Activated CD8-positive, alpha-beta memory T cell treated with anti-CD3 and anti-CD28 coated beads, Interleukin-2, amount 50 U/mL, for 24 hours (primary cell): ENCODE results near the gene CCDC92.
A peak's percentile ranks its signal among the peaks of the same experiment; 100 is the strongest.

Experiments used
- DNase-seq: peaks from one replicate; pipeline ENCODE4 v3.0.0-alpha.2; 2020; ENCODE audit errors: extremely low read depth

CCDC92 gene

DNA sequence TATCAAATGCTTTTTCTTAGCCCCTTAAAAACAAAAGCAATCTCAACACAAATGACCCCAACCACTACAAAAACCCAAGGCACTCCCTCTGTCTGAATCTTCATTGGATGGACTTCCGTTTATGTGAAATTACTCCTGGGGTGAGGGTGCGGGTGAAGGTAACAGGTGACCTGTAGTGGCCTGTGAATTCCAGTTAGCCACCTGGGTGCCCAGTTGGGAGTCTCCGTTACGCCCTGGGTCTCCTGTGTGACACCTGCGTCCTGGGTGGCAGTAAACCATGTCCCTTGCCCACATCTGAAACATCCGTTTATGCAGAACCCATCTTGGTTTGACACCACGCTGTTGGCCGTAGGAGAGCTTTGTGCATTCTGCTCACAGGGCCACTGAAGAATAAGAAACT, 62.6 kb downstream of the CCDC92 start:
- no peak for DNase-seq

DNA sequence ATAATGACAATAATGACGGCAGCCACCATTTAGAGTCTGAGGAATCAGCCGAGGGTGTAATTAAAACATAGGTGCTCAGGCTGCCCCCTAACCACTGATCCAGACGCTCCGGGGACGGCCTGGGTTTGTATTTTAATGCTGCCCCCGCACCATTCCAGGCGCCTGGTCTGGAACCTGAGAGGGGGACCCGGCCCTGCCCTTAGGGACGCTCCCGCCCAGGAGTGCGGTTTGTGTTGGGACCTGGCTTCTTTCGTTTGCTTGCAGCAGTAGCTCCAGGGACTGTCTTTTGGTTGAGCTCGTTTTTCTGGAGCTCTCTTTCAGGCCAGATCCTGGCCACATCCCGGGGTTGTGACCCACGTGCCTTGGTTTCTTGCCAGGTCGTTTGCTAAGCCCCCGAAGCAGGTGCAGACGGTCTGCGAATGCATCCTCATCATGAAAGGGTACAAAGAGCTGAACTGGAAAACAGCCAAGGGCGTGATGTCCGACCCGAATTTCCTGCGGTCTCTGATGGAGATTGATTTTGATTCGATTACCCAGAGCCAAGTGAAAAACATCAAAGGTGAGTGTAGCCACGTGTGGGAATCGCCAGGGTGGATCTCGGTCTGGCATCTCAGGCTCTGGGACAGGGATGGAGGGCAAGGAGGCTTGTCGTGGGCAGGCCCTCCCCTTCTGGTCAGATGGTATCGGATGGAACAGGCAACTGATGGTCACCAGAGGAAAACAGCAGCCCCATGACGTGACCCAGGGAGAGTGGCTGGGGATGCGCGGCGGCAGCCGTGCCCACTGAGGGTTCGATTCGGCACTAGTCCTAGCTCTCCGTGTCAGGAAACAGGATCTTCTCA, 63.5 kb downstream of the CCDC92 start:
- DNase-seq: no peak

DNA sequence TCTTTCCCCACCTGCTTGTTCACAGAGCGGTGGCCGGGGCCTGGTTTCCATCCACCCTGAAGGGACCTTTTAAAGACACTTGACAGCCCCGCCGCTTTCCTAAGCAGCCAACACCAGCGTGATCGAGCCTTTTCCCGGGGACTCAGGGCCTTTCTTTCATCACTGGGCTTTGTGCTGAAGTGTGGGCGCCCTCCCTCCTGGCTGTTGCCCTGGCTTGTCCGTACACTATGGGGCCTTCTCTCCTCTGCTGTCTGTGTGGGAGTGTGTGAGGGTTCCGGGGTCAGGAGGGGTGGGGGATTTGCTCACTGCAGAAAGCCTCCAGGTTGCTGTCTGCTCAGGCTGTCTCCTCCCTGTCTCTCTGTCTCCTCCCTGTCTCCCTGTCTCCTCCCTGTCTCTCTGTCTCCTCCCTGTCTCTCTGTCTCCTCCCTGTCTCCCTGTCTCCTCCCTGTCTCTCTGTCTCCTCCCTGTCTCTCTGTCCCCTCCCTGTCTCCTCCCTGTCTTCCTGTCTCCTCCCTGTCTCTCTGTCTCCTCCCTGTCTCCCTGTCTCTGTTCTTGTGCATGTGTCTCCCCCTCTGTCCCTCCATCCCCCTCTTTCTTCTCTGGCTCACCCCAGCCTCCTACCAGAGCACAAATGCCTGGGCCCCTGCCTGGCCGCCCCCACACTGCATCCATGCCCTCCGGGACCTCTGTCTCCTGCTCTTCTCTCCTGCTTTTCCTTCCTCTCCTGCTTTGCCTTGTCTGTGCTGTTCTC, 64.7 kb downstream of the CCDC92 start:
- no peak for DNase-seq

DNA sequence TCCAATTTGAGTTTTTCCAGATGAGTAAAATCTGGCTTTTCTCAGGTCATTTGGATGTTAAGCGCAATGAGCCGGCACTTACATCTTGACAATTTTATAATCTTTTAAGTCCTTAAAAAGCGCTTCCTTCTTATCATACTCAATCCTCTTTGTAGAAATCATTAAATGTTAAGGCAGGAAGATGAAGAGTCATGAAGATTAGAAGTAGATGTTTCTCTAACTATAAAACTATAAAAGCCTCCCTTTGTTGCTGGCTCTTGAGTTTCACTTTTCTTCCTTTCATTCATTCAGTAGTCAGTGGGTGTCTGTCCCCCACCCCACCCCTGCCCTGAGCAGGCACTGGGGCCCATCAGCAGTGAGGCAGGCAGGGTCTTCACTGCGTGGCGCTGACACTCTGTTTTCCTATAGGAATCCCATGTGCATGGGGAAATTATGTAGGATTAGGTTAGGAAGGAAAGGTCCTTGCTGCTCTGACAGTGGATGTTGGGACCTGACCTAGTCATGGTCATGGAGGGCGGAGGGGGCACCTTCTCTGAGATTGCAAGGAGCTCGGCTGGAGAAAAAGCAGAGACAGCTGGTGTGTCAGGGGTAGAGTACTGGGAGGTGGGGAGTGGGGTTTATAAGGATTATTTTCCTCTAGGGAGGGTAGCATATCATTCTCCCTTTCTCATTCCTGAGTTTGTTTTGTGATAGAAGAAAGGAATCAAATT, 65.8 kb downstream of the CCDC92 start:
- no peak for DNase-seq

DNA sequence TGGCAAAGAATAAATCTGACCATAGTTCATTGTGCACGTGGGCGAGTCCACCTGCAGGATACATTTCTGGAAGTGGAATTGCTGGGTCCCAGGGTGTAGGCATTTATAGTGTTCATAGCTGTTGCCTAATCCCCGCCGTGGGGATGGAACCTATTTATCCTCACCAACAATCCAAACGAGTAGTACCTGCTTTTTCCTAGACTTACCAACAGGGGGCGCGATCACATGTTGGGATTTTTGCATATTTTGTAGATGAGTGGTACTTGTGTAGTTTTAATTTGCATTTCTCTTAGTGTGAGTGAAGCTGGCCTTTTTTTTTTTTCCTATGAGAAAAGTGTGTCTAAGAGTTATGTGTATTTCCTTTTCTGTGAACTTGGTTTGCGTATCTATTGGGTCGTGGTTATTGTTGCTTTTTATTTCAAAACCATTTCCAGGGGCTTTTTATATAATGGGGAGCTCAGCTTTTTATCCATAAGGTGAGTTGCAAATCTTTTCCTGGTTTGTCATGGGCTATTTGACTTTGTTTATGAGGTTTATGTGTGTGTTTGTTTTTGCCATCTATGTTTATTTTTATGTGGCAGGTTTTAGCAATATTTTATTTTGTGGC, 67.2 kb downstream of the CCDC92 start:
- DNase-seq: peak; percentile 38

DNA sequence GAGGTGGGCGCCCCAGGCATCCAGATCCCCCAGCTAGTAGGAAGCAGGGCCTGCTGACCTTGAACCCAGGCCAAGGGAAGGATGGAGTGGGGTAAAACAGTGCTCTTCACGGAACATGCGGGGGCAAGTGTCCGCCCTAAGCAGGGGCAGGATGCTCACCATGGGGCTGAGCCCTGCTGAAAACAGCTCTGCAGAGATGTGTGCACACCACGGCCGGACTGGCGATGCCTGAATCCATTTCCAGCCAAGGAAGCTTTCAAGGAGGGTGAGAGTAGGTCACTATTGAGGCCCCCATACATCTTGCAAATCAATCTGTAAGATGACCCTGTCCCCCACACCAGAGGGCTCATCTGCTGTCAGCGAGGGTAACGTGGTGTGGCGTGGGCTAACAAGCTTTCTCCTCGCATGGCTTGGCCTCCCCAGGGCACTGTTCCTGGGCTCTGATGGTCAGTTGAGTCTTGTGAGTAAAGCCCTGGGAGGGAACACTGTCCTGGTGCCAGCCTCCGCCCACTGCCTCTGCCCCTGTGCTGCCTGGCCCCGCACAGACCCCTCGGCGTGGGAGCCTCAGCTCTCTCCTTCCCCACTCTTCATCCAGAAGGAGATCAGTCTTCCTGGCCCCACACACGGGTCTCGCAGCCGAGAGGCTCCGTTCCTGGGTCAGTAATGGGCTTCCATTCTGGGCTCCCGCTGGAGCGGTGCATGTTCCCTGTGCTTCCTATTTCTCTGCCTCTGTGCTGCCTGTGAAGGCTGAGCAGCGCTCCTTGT, 69.1 kb downstream of the CCDC92 start:
- DNase-seq: no peak

DNA sequence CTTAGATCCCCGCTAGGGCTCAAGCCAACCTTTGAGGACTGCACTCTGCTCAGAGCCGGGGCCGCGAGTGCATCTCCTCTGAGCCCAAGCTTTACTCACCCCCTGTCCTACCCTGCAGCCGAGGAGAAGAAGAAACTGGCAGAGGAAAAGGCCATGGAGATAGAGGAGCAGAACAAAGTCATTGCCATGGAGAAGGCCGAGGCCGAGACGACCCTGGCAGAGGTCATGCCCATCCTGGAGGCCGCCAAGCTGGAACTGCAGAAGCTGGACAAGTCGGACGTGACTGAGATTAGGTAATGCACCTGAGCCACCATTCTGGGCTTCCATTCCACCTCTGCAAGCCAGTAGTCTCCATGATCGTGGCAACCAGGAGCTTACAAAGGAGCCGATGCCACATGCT, 69.8 kb downstream of the CCDC92 start:
- DNase-seq: no peak

DNA sequence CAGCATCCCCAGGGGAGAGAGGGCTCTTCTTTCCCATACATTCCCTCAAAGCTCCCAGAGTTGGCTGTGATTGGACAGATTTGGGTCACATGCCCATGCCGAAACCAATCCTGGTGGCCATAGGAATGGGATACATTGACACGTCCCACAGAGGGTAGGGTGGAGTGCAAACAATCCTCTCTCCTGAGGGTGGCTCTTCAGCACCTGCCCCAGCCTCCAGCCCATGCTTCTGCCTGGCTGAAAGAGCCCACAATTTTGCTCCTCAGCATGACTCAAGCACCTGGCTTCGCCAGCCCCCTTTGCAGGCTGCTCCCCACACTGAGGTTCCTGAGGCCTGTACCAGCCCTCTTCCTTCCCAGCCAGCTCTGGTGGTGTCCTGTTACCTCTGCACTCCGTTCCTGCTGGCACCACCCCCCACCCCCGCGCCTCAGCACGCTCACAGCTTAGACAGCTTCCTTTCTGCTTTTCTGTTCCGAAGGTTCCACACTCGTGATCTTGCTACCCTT, 71.7 kb downstream of the CCDC92 start:
- no peak for DNase-seq

DNA sequence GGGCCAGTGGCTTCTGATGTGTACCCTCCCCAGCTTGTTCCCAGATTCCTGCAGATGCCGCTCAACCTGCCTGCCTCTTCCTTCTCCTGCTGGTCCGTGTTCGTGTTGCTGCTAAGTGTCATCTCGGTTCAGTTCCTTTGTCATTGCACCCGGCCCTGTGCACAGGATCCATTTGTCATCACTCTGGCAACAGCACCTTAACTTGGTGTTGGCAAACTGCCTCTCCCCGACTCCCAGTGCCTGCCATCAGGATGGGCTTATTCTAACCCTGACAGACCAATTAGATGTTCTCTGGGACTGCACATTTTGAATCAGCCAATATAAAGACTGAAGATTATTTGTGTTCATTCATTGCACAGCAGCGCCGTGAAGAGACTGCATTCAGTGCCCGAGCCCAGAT, 73.3 kb downstream of the CCDC92 start:
- no peak for DNase-seq

DNA sequence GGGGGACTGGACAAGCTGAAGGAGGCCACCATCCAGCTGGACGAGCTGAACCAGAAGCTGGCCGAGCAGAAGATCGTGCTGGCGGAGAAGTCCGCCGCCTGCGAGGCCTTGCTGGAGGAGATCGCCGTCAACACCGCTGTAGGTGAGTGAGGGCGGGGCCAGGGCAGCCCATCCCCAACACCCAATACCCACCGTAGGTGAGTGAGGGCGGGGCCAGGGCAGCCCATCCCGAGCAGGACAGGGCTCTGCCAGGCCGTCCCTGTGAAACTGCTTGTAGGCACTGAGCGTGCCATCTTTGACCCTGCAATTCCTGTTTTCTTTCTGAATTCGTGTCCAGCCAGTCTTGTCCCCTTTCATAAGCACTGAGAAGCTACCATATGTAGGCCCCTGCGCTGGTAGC, 74.0 kb downstream of the CCDC92 start:
- DNase-seq: no peak

DNA sequence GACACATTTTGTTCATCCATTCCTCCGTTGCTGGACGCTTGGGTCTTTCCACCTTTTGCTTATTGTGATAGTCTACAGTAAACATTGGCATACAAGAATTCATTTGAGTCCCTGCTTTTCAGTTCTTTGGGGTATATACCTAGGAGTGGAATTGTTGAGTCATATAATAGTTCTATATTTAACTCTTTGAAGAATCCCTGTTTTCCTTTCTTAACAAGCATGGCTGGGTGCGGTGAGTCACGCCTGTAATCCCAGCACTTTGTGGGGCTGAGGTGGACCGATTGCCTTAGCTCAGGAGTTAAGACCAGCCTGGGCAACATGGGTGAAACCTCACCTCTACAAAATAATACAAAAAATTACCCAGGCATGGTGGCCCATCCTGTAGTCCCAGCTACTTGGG, 75.4 kb downstream of the CCDC92 start:
- no peak for DNase-seq

DNA sequence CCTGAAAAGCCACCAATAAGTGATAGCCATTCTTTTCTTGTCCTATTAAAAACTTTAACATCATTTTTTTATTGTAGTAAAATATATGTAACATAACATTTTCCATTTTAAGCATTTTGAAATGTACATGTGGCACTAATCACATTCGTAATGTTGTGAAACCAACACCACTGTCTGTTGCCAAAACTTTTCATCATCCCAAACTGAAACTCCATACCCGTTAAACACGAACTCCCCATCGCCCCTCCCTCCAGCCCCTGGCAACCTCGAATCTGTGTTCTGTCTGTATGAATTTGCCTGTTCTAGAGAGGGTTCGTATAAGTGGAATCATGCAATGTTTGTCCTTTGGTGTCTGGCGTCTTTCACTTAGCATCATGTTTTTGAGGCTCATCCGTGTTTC, 75.9 kb downstream of the CCDC92 start:
- no peak for DNase-seq

DNA sequence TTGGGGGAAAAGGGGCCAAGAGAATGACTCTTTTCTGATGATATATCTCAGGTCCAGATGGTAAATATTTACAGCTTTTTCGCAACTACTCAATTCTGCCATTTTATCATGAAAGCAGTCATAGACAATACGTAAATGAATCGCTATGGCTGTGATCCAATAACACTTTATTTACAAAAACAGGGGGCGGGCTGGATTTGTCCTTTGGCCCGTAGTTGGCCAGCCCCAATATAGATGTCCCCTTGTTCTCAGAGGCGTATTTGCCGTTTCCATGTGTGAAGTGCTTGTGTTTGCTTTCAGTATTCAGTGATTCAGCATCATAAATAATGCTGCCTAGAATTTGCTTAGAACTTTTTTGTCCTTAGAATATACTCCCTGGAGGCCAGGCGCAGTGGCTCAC, 77.2 kb downstream of the CCDC92 start:
- no peak for DNase-seq

DNA sequence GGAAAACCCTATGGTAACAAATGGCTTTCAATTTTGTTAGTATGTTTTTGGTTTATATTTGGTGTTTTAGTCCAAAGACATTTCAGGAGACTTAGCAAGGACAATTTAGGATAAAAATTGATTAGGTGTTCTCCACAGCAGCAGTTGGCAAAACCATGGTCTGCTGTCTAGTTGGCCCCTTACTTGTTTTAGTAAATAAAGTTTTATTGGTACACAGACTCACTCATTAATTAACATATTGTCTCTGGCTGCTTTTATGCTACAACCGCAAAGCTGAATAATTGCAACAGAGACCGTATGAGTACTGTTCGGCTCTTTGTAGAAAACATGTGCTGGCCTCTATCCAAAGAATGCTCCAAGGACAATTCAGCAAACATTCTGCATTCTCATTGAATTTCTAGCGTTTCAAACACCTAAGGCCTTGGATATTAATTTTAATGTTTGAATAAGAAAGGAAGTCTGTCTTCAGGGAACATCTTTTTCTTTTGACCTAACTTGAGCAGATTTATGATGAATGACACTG, 77.7 kb downstream of the CCDC92 start:
- no peak for DNase-seq

DNA sequence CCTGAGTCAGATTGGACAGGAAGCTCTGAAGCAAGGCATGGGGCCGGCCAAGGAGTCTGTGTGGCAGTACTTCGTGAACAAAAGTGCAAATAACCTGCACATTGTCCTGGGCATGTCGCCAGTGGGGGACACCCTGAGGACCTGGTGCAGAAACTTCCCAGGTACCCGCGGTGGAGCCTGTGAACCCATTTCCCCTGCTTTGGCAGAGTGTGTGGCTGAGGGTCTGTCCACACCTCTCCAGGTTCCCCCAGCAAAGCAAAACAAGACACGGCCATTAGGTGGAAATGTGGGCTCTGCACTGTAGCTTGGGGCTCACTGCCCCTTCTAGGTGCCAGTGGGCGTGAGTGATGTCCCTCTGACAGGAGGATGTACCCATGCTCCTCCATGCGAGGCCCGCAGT, 79.4 kb downstream of the CCDC92 start:
- DNase-seq: no peak

DNA sequence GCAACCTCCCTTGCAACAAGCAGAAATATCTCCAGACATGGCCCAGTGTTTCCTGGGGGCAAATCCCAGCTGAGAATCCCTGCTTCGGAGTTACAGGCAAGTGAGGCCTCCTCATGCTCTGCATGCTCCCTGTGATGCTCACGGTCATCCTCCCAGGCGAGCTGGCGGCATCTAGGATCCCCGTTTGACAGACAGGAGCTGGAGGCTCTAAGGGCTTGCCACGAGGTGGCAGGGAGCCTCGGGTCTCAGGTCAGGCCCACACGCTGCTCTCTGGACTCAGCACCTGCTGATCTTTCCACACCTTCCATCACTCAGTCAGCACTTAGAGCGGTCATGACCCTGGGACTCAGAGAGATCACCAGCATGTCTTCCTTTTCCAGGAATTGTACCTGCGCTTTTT, 79.8 kb downstream of the CCDC92 start:
- DNase-seq: no peak

DNA sequence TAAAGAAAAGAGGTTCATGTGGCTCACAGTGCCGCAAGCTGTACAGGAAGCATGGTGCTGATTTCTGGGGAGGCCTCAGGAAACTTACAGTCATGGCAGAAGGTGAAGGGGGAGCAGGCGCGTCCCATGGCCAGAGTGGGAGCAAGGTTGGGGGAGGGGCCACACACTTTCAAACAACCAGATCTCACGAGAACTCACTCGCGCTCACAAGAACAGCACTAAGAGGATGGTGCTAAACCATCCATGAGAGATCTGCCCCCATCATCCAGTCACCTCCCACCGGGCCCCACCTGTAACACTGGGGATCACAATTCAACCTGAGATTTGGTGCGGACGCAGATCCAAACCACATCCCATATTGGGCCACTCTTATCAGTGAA, 80.5 kb downstream of the CCDC92 start:
- no peak for DNase-seq

DNA sequence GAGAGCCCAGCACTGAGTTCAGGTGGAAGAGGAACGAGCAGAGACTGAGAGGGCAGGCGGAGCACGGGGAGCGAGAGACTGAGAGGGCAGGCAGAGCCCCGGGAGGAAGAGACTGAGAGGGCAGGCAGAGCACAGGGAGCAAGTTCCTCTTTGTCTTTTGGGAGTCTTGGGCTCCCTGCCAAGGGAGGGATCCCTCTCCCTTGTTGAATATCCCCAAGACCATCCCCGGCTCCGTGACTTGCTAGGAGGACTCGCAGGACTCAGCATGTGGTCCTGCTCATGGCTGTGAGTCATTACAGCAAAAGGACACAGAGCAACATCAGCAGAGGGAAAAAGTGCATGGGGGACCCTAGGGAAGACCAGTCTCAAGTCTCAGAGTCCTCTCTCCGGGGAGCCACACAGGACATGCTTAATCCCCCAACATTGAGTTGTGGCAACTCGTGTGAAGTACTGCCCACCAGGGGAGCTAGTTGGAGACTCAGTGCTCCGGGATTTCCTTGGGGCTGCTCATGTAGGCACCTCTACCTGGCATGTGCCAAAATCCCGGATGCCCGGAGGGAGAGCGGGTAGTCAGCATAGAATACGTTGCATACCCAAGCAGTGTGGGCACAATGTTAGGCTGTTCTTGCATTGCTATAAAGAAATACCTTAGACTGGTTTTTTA, 81.0 kb downstream of the CCDC92 start:
- DNase-seq: no peak

DNA sequence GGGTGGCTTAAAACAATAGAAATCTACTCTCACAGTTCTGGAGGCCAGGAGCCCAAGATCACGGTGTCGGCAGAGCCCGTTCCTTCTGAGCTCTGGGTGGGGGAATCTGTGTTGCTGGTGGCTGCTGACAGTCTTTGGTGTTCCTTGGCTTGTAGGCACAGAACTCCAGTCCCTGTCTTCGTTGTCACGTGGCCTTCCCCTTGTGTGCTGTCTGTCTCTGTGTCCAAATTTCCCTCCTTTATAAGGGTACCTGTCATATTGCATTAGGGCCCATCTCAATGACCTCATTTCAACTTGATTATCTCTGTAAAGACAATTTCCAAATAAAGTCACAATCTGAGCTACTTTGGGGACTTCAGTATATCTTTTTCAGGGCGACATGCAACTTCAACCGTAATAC, 81.6 kb downstream of the CCDC92 start:
- no peak for DNase-seq

DNA sequence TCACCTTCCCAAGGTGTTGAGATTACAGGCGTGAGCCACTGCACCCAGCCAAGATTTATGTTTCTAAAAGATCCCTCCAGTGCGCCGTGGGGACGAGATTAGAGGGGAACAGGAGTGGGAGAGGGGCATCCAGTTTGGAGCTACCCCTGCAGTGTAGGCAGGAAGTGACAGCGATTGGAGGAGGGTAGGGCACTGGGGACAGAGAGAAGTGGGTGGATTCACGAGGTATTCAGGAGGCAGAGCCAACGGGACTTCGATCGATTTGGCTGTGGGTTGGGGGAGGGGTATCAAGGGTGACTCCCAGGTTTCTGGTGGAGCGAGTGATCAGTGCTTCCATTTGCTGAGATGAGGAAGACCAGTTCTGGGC, 82.1 kb downstream of the CCDC92 start:
- no peak for DNase-seq
